GM12865 (cell line): Measurements from ENCODE around the gene USP22.

Source experiments
- DNase-seq: peaks from one replicate; pipeline ENCODE4 v3.0.0; 2010; ENCODE audit warnings: low read depth
- H3K4me3 ChIP-seq: 2 replicates; pipeline ENCODE4 v1.5.1; 2011; ENCODE audit warnings: mild to moderate bottlenecking, low read depth, low read length, control low read depth
- TF ChIP-seq, protein P1 (sequence below): IDR thresholded peaks from 2 replicates; pipeline ENCODE4 v1.5.1; 2011; ENCODE audit warnings: low read length, control low read depth, low read depth, inconsistent platforms; ENCODE audit not compliant: insufficient read depth; ENCODE audit errors: missing control alignments

Gene USP22

DNA sequence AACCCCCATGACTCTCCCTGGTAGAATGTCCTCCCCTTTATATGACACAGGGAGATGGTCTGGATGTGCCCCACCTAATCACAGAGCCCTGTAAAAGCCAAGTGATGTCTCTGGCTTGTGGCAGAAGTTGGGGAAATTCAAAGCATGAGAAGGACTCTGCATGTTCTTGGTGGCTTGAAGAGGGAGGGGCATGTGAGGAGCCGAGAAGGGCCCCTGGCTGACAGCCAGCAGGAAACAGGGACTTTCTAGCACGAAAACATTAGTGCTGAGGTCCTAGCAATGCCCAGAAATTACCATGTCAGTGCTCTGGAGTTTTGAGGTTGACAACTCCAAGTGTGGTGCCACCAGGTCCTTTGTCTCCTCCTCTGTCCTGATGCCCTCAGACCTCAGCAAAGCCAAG is 75.9 kb downstream of the USP22 start:
- peak; percentile 64 for DNase-seq
- no peak overlapping the region for H3K4me3 ChIP-seq
- TF ChIP-seq, protein P1, sequence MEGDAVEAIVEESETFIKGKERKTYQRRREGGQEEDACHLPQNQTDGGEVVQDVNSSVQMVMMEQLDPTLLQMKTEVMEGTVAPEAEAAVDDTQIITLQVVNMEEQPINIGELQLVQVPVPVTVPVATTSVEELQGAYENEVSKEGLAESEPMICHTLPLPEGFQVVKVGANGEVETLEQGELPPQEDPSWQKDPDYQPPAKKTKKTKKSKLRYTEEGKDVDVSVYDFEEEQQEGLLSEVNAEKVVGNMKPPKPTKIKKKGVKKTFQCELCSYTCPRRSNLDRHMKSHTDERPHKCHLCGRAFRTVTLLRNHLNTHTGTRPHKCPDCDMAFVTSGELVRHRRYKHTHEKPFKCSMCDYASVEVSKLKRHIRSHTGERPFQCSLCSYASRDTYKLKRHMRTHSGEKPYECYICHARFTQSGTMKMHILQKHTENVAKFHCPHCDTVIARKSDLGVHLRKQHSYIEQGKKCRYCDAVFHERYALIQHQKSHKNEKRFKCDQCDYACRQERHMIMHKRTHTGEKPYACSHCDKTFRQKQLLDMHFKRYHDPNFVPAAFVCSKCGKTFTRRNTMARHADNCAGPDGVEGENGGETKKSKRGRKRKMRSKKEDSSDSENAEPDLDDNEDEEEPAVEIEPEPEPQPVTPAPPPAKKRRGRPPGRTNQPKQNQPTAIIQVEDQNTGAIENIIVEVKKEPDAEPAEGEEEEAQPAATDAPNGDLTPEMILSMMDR: no peak

DNA sequence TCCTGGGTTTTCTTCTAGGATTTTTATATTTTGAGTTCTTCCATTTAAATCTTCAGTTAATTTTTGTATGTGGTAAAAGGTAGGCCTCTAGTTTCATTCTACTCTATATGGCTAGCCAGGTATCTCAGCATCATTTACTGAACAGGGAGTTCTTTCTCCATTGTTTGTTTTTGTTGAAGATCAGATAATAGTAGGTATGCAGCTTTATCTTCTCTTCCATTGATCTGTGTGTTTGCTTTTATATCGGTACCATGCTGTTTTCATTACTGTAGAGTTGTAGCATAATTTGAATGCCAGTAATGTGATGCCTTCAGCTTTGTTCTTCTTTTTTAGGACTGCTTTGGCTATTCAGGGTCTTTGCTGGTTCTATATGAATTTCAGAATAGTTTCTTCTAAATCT is 77.3 kb downstream of the USP22 start:
- TF ChIP-seq, protein P1: no peak
- no peak overlapping the region for H3K4me3 ChIP-seq
- DNase-seq: no peak

DNA sequence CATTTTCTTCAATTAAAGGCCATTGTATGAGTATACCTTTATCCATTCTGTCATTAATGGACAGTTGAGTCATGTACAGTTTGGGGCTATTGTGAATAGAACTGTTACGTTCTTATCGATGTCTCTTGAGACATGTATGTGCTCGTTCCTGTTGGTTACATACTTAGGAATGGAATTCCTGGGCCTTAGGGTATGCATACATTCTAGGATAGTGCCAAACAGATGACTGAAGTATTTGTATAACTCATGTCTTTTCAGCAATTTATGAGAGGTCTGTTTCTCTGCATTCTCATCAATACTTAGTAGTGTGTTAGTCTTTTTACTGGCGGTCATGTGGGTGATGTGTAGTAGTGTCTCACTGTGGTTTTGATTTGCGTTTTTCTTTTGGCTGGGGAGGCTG is 81.2 kb downstream of the USP22 start:
- TF ChIP-seq, protein P1: no peak
- no peak for DNase-seq

DNA sequence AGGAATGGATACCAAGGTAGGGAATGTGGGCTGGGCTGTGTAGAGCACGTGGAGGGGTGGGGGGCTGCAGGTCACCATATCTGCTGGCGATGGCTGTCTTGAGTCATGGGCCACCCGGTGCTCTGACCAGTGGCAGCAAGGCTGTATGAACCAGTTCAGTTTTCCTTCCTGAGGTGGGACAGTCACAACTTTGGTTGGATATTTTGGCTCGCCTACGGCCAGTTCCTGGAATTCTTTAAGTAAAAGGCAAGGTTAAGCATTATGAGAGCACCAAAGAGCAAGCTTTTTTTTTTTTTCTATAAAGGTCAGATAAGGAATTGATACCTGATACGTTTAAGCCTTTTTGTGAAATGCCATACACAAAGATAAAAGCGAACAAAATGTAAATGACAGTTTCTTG is 81.9 kb downstream of the USP22 start:
- H3K4me3 ChIP-seq: no peak overlapping the region
- TF ChIP-seq, protein P1: no peak
- no peak for DNase-seq

More for the DNA sequence above, 81.2 kb downstream of the USP22 start:
- no peak overlapping the region for H3K4me3 ChIP-seq

DNA sequence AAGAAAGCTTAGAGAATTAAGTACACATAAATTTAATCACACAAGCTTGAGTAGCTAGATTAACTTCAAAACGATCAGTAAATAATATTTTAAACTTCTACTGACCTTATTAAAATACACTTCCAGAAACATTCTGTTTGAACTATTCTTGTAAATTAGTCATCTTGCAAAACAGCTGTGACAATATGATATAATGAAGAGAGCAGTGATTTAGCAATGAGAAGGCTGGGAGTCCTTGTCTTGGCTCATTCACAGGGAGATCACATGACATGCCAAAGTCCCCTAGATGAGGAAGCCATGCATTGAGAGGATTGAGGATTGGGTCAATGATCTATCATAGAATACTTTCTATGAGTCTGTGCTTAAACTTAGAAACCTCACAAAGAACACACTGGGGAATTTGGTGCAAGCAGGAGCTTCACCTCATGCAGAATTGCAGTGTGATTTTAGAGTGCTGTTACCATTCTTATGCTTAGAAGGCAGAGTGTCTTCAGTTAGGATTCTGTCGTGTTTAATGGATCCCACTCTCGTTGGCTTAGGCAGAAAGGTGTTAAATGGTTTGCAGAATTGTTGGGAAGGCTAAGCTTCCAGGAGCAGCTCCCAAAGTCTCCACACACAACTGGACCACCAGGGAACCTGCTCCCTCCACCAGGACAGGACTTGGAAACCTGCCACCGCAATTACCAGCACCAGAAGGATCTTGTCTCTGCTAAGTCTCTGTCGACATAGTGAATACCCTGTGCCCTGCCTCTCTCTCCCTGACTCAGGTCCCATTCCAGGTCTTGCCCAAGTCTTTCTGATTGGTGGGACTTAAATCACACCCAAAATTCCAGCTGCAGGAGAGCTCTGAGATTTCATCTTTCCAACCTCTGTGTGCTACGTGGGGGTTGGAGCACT is 87.1 kb downstream of the USP22 start:
- DNase-seq: no peak
- TF ChIP-seq, protein P1: no peak

DNA sequence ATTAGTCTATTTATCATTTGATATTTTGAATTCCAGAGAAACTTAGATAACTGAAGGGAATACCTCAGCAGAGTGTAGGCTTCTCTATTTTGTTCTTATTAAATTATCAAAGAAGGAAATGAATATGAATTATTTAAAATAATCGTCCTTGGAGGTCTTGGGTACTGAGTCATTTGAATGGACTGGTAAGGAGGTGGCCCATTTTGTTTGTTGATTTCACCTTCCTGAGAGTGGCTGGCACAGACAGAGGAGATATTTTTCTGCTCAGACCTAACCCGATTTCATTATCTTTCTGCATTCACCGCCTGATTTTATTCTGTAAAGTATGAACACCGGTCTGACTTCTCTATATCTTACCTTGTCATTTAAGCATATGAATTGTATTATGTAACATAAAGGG is 88.0 kb downstream of the USP22 start:
- DNase-seq: no peak
- TF ChIP-seq, protein P1: no peak
- no peak overlapping the region for H3K4me3 ChIP-seq

More for the DNA sequence above, 87.1 kb downstream of the USP22 start:
- H3K4me3 ChIP-seq: no peak overlapping the region
